ENCODE results near the gene NOXA1. TPM values are rescaled to one million over a fixed set of nuclear protein-coding genes. Genes with fewer than 3 reads are reported as not detected.
A peak's percentile ranks its signal among the peaks of the same experiment; 100 is the strongest.
"Not testable (repeated sequence)": the region's sequence is repeated elsewhere in the genome, so short reads cannot be mapped to it uniquely, and the experiment has no call there.

Gene NOXA1
- polyA plus RNA-seq, 4 donors: 8.0 to 38.0 (median 20.7) TPM

DNA sequence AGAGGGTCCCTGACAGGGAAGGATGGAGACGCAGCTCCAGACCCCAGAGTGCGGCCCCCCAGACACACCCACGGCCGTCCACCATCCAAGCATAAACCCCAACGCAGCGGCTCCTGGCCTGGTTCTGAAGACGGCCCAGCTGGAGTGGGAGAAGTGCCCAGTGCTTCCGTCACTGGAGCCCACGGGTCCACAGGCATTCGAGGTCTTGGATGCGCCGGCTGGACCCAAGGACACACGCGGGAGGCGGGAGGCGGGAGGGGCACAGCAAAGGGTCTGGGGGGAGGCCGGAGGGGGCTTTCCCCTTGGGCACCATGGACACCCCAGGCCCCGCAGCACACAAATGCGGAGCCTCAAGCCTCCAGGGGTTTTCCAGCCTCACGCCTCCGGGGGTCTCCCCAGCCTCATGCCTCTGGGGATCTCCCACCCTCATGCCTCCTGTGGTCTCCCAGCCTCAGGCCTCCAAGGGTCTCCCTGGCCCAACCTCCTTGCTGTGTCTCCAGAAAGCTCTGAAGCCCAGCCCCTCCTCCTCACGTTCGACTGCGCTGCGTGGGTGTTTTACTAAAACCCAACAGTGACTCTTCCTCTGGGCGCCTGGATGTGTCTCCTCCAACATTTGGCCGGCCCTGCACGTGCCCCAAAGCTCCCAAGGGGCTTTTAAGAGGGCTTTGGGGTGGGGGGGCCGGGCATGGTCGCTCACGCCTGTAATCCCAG lies 15.4 kb upstream of the NOXA1 start:
- peaks cover 0 to 45% (median 0%) of the 10 kb centered on the region in 3 donors for H3K36me3 ChIP-seq (ENCODE audit: control insufficient read depth in 3 of 3, insufficient read depth in 2 of 3, low read depth in 1 of 3, low read length in 3 of 3)
- no peak for FAIRE-seq
- no peaks in the 10 kb centered on the region for H3K9me3 ChIP-seq (ENCODE audit: control insufficient read depth in 2 of 2, insufficient read depth in 1 of 2, low read depth in 1 of 2, low read length in 1 of 2)
- H3K4me3 ChIP-seq (ENCODE audit: low read depth in 1 of 3, low read length in 3 of 3): no peak overlapping the region
- no peak for DNase-seq
- peak overlapping the region in 1 of 3 donors; percentile 69 for H3K27ac ChIP-seq (ENCODE audit: low read depth in 1 of 3, low read length in 2 of 3)
- no peaks in the 10 kb centered on the region for H3K27me3 ChIP-seq (ENCODE audit: control insufficient read depth in 3 of 3, insufficient read depth in 3 of 3, low read length in 3 of 3)
- 58 to 65% (median 64%) methylated on average over 30 to 31 of the region's 31 CpGs for WGBS, 3 donors
- peaks cover 0 to 20% (median 4%) of the 10 kb centered on the region in 3 donors for H3K4me1 ChIP-seq (ENCODE audit: control insufficient read depth in 3 of 3, insufficient read depth in 2 of 3, low read depth in 1 of 3, low read length in 2 of 3)

GRCh38 chr9:137408651-137409405 lies 14.4 kb upstream of the NOXA1 start:
- Histone ChIP-seq H3K27ac (ENCODE audit: low read depth in 1 of 3, low read length in 2 of 3) (no peak overlapping the region), H3K27me3 (ENCODE audit: control insufficient read depth in 3 of 3, insufficient read depth in 3 of 3, low read length in 3 of 3) (no peaks in the 10 kb centered on the region), H3K9me3 (ENCODE audit: control insufficient read depth in 2 of 2, insufficient read depth in 1 of 2, low read depth in 1 of 2, low read length in 1 of 2) (no peaks in the 10 kb centered on the region), H3K36me3 (ENCODE audit: control insufficient read depth in 3 of 3, insufficient read depth in 2 of 3, low read depth in 1 of 3, low read length in 3 of 3) (peaks cover 0 to 36% (median 0%) of the 10 kb centered on the region in 3 donors), H3K4me1 (ENCODE audit: control insufficient read depth in 3 of 3, insufficient read depth in 2 of 3, low read depth in 1 of 3, low read length in 2 of 3) (peaks cover 0 to 20% (median 4%) of the 10 kb centered on the region in 3 donors), H3K4me3 (ENCODE audit: low read depth in 1 of 3, low read length in 3 of 3) (no peak overlapping the region)
- DNase-seq (no peak), FAIRE-seq (no peak)
- WGBS, 3 donors: 92 to 94% (median 93%) methylated on average over 24 of the region's 24 CpGs

GRCh38 chr9:137409515-137409914 lies 13.7 kb upstream of the NOXA1 start:
- no peak for FAIRE-seq

DNA sequence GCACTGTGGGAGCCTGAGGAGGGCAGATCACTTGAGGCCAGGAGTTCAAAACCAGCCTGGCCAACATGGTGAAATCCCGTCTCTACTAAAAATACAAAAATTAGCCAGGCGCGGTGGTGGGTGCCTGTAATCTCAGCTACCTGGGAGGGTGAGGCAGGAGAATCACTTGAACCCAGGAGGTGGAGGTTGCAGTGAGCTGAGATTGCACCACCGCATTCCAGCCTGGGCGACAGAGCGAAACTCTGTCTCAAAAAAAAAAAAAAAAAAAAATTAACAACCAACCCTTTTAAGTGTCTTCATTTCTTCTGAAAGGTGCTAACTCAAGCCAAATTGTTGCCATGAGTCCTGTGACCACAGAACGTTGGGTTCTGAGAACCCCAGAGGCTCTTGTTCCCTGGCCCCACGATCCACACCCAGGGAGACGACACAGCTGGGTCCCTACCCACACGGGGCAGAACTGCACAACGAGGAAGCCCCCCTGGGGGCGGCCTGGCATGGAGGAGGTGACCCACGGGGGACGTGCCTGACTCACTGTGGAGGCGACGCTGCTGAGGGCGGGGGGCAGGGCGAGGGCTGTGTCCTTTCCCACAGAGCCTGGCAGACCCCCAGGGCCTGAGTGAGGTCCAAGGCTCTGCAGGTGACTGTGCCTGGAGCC lies 12.8 kb upstream of the NOXA1 start:
- not testable (repeated sequence) for H3K9me3 ChIP-seq (ENCODE audit: control insufficient read depth in 2 of 2, insufficient read depth in 1 of 2, low read depth in 1 of 2, low read length in 1 of 2); H3K27ac ChIP-seq (ENCODE audit: low read depth in 1 of 3, low read length in 2 of 3); FAIRE-seq; H3K27me3 ChIP-seq (ENCODE audit: control insufficient read depth in 3 of 3, insufficient read depth in 3 of 3, low read length in 3 of 3); H3K4me3 ChIP-seq (ENCODE audit: low read depth in 1 of 3, low read length in 3 of 3); DNase-seq
- WGBS, 3 donors: 72 to 82% (median 80%) methylated on average over 18 of the region's 18 CpGs
- Histone ChIP-seq H3K4me1 (ENCODE audit: control insufficient read depth in 3 of 3, insufficient read depth in 2 of 3, low read depth in 1 of 3, low read length in 2 of 3) (peaks cover 0 to 14% (median 4%) of the 10 kb centered on the region in 3 donors), H3K36me3 (ENCODE audit: control insufficient read depth in 3 of 3, insufficient read depth in 2 of 3, low read depth in 1 of 3, low read length in 3 of 3) (peaks cover 0 to 31% (median 0%) of the 10 kb centered on the region in 3 donors)

More at GRCh38 chr9:137409515-137409914, 13.7 kb upstream of the NOXA1 start:
- WGBS, 3 donors: 87 to 94% (median 89%) methylated on average over 11 of the region's 11 CpGs
- no peak for DNase-seq
- Histone ChIP-seq H3K9me3 (ENCODE audit: control insufficient read depth in 2 of 2, insufficient read depth in 1 of 2, low read depth in 1 of 2, low read length in 1 of 2) (no peaks in the 10 kb centered on the region), H3K36me3 (ENCODE audit: control insufficient read depth in 3 of 3, insufficient read depth in 2 of 3, low read depth in 1 of 3, low read length in 3 of 3) (peaks cover 0 to 35% (median 0%) of the 10 kb centered on the region in 3 donors), H3K4me3 (ENCODE audit: low read depth in 1 of 3, low read length in 3 of 3) (no peak overlapping the region), H3K4me1 (ENCODE audit: control insufficient read depth in 3 of 3, insufficient read depth in 2 of 3, low read depth in 1 of 3, low read length in 2 of 3) (peaks cover 0 to 20% (median 4%) of the 10 kb centered on the region in 3 donors), H3K27me3 (ENCODE audit: control insufficient read depth in 3 of 3, insufficient read depth in 3 of 3, low read length in 3 of 3) (no peaks in the 10 kb centered on the region), H3K27ac (ENCODE audit: low read depth in 1 of 3, low read length in 2 of 3) (no peak overlapping the region)

GRCh38 chr9:137410891-137411249 lies 12.3 kb upstream of the NOXA1 start:
- Histone ChIP-seq H3K4me1 (ENCODE audit: control insufficient read depth in 3 of 3, insufficient read depth in 2 of 3, low read depth in 1 of 3, low read length in 2 of 3) (peaks cover 0 to 10% (median 4%) of the 10 kb centered on the region in 3 donors), H3K36me3 (ENCODE audit: control insufficient read depth in 3 of 3, insufficient read depth in 2 of 3, low read depth in 1 of 3, low read length in 3 of 3) (peaks cover 0 to 36% (median 0%) of the 10 kb centered on the region in 3 donors), H3K9me3 (ENCODE audit: control insufficient read depth in 2 of 2, insufficient read depth in 1 of 2, low read depth in 1 of 2, low read length in 1 of 2) (no peaks in the 10 kb centered on the region), H3K27ac (ENCODE audit: low read depth in 1 of 3, low read length in 2 of 3) (peak overlapping the region in 1 of 3 donors; percentile 35), H3K27me3 (ENCODE audit: control insufficient read depth in 3 of 3, insufficient read depth in 3 of 3, low read length in 3 of 3) (no peaks in the 10 kb centered on the region), H3K4me3 (ENCODE audit: low read depth in 1 of 3, low read length in 3 of 3) (no peak overlapping the region)
- DNase-seq: no peak
- no peak for FAIRE-seq
- 83 to 88% (median 88%) methylated on average over 13 to 15 of the region's 15 CpGs for WGBS, 3 donors

- H3K9me3 ChIP-seq (ENCODE audit: control insufficient read depth in 2 of 2, insufficient read depth in 1 of 2, low read depth in 1 of 2, low read length in 1 of 2): no peaks in the 10 kb centered on the region
- WGBS, 3 donors: 54 to 75% (median 54%) methylated on average over 12 to 17 of the region's 17 CpGs
- DNase-seq (no peak), FAIRE-seq (no peak)
- H3K36me3 ChIP-seq (ENCODE audit: control insufficient read depth in 3 of 3, insufficient read depth in 2 of 3, low read depth in 1 of 3, low read length in 3 of 3): peaks cover 0 to 38% (median 0%) of the 10 kb centered on the region in 3 donors
- peaks cover 0 to 6% (median 4%) of the 10 kb centered on the region in 3 donors for H3K4me1 ChIP-seq (ENCODE audit: control insufficient read depth in 3 of 3, insufficient read depth in 2 of 3, low read depth in 1 of 3, low read length in 2 of 3)
- H3K27me3 ChIP-seq (ENCODE audit: control insufficient read depth in 3 of 3, insufficient read depth in 3 of 3, low read length in 3 of 3): no peaks in the 10 kb centered on the region
- H3K4me3 ChIP-seq (ENCODE audit: low read depth in 1 of 3, low read length in 3 of 3): no peak overlapping the region
- H3K27ac ChIP-seq (ENCODE audit: low read depth in 1 of 3, low read length in 2 of 3): peak overlapping the region in 1 of 3 donors; percentile 35
Observed at GRCh38 chr9:137411260-137411644, 11.9 kb upstream of the NOXA1 start.

- H3K9me3 ChIP-seq (ENCODE audit: control insufficient read depth in 2 of 2, insufficient read depth in 1 of 2, low read depth in 1 of 2, low read length in 1 of 2): no peaks in the 10 kb centered on the region
- 55 to 76% (median 57%) methylated on average over 15 to 30 of the region's 30 CpGs for WGBS, 3 donors
- FAIRE-seq (no peak), DNase-seq (no peak)
- peaks cover 0 to 4% (median 4%) of the 10 kb centered on the region in 3 donors for H3K4me1 ChIP-seq (ENCODE audit: control insufficient read depth in 3 of 3, insufficient read depth in 2 of 3, low read depth in 1 of 3, low read length in 2 of 3)
- H3K36me3 ChIP-seq (ENCODE audit: control insufficient read depth in 3 of 3, insufficient read depth in 2 of 3, low read depth in 1 of 3, low read length in 3 of 3): peaks cover 0 to 43% (median 0%) of the 10 kb centered on the region in 3 donors
- H3K4me3 ChIP-seq (ENCODE audit: low read depth in 1 of 3, low read length in 3 of 3): no peak overlapping the region
- H3K27ac ChIP-seq (ENCODE audit: low read depth in 1 of 3, low read length in 2 of 3): peak overlapping the region in 1 of 3 donors; percentile 62
- no peaks in the 10 kb centered on the region for H3K27me3 ChIP-seq (ENCODE audit: control insufficient read depth in 3 of 3, insufficient read depth in 3 of 3, low read length in 3 of 3)
Observed at GRCh38 chr9:137411645-137412380, 11.4 kb upstream of the NOXA1 start.

- Histone ChIP-seq H3K27me3 (ENCODE audit: control insufficient read depth in 3 of 3, insufficient read depth in 3 of 3, low read length in 3 of 3) (no peaks in the 10 kb centered on the region), H3K27ac (ENCODE audit: low read depth in 1 of 3, low read length in 2 of 3) (no peak overlapping the region), H3K4me3 (ENCODE audit: low read depth in 1 of 3, low read length in 3 of 3) (no peak overlapping the region), H3K9me3 (ENCODE audit: control insufficient read depth in 2 of 2, insufficient read depth in 1 of 2, low read depth in 1 of 2, low read length in 1 of 2) (no peaks in the 10 kb centered on the region), H3K36me3 (ENCODE audit: control insufficient read depth in 3 of 3, insufficient read depth in 2 of 3, low read depth in 1 of 3, low read length in 3 of 3) (peaks cover 0 to 47% (median 0%) of the 10 kb centered on the region in 3 donors), H3K4me1 (ENCODE audit: control insufficient read depth in 3 of 3, insufficient read depth in 2 of 3, low read depth in 1 of 3, low read length in 2 of 3) (peaks cover 0 to 4% (median under 1%) of the 10 kb centered on the region in 3 donors)
- 82 to 88% (median 85%) methylated on average over 10 of the region's 10 CpGs for WGBS, 3 donors
- FAIRE-seq: no peak
- no peak for DNase-seq
Observed at GRCh38 chr9:137412431-137412830, 10.8 kb upstream of the NOXA1 start.
